Stimulated activated CD4-positive, alpha-beta T cell treated with anti-CD3 and anti-CD28 coated beads, Interleukin-15, amount 100 ng/mL, for 1 hour (primary cell): Measurements from ENCODE around the gene SLFN12L.

ENCODE experiments used
- DNase-seq, 2 donors: peaks; one replicate each; pipeline ENCODE4 v3.0.0-alpha.2; 2020; ENCODE audit warnings: low read depth in 1 of 2, low spot score in 1 of 2

The SLFN12L gene

GRCh38 chr17:35433075-35433894, 104.2 kb downstream of the SLFN12L start:
- peak; percentile 15 to 29 for DNase-seq

GRCh38 chr17:35432176-35433074, 105.1 kb downstream of the SLFN12L start, which contains the start of gene SLFN12:
Gene SLFN12, minus strand, starts transcription at chr17:35432500. Its CDS starts 9,472 bp downstream, at chr17:35423028.
- peak in 1 of 2 donors; percentile 22 for DNase-seq

- DNase-seq, result no peak
Observed at GRCh38 chr17:35429702-35430101, 107.8 kb downstream of the SLFN12L start.

GRCh38 chr17:35428229-35428628, 109.2 kb downstream of the SLFN12L start:
- no peak for DNase-seq

- DNase-seq, result no peak
Observed at GRCh38 chr17:35423761-35424160, 113.7 kb downstream of the SLFN12L start.
